ENCODE data around the gene CHD1L.

DNA sequence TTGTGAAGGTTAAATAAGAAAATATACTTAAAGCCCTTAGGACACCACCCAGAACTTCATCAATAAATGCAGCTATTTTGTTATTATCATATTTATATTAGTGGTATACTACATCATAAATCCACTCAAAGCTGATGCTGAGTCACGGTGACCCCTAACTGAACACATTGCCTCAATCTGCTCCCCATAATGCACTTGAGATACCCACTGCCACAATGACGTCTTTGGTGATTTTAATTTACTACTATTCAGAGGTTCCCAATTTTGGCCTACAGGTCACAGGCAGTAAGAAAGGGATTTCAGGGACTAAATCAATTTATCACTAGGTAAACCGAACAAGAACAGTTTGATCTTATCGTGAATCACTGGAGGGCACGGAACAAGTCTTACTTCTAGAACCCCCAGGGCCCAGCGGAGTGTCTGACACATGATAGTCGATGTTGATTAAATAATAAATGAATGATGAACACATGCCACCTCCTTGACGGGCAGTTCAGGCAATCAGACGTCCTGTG is 493 bp upstream of the CHD1L start:
- TF ChIP-seq, protein P1, sequence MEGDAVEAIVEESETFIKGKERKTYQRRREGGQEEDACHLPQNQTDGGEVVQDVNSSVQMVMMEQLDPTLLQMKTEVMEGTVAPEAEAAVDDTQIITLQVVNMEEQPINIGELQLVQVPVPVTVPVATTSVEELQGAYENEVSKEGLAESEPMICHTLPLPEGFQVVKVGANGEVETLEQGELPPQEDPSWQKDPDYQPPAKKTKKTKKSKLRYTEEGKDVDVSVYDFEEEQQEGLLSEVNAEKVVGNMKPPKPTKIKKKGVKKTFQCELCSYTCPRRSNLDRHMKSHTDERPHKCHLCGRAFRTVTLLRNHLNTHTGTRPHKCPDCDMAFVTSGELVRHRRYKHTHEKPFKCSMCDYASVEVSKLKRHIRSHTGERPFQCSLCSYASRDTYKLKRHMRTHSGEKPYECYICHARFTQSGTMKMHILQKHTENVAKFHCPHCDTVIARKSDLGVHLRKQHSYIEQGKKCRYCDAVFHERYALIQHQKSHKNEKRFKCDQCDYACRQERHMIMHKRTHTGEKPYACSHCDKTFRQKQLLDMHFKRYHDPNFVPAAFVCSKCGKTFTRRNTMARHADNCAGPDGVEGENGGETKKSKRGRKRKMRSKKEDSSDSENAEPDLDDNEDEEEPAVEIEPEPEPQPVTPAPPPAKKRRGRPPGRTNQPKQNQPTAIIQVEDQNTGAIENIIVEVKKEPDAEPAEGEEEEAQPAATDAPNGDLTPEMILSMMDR (IDR thresholded peaks at IDR 0.05): no peak
- no peak for TF ChIP-seq POLR2AphosphoS5 (IDR thresholded peaks at IDR 0.05)
- TF ChIP-seq POLR2A (IDR thresholded peaks at IDR 0.05): no peak

Measured in gastroesophageal sphincter (tissue), 3 donors.